Panc1 (cell line): ENCODE measurements around the gene SVIP. TPM values are rescaled to one million over a fixed set of nuclear protein-coding genes. Genes with fewer than 3 reads are reported as not detected.

Source experiments
- ATAC-seq: fragments of 200-7000 bp; cut with Tn5 transposase; 2 replicates; pipeline ENCODE4 v1.9.1; 2020; ENCODE audit warnings: mild to moderate bottlenecking, moderate library complexity
- BruUV-seq: library from RNA; stranded (reverse); fragments of 400-500 nt; replicated peaks from 2 replicates; lab custom pipeline; 2021; lab: Mats Ljungman, UMichigan
- CTCF ChIA-PET: fragments of 300-600 bp; sonication (Branson Sonifier 250); formaldehyde crosslinking; loops from one replicate; lab custom pipeline; 2022; ENCODE audit warnings: antibody characterized with exemption; lab: Charles Lee
- POLR2A ChIA-PET: fragments of 300-600 bp; sonication (Branson Sonifier 250); formaldehyde crosslinking; loops from one replicate; lab custom pipeline; 2022; ENCODE audit warnings: antibody characterized with exemption; lab: Charles Lee
- DNase-seq: peaks from one replicate; pipeline ENCODE4 v3.0.0-alpha.2; 2010; ENCODE audit warnings: low read depth, low spot score
- H3K27ac ChIP-seq: 2 replicates; pipeline ENCODE4 v1.5.1; 2011; ENCODE audit warnings: mild to moderate bottlenecking, low read length, inconsistent platforms
- H3K27me3 ChIP-seq: fragments of 200-500 bp; sonication (Bioruptor generic); 2 replicates; pipeline ENCODE4 v1.6.0; 2014; ENCODE audit warnings: low read length, inconsistent platforms; ENCODE audit not compliant: control insufficient read depth, insufficient read depth
- H3K36me3 ChIP-seq: fragments of 200-500 bp; sonication (Bioruptor generic); 2 replicates; pipeline ENCODE4 v1.5.1; 2014; ENCODE audit warnings: inconsistent platforms, mild to moderate bottlenecking, low read length, moderate library complexity; ENCODE audit not compliant: control insufficient read depth, insufficient read depth
- H3K4me1 ChIP-seq: 2 replicates; pipeline ENCODE4 v1.5.1; 2011; ENCODE audit warnings: inconsistent platforms, mild to moderate bottlenecking, low read length, moderate library complexity; ENCODE audit not compliant: control insufficient read depth, insufficient read depth
- H3K4me3 ChIP-seq, 2 experiments: 2 replicates each; pipeline ENCODE4 v1.5.1; 2011 to 2012; ENCODE audit warnings: low read depth in 2 of 2, low read length in 2 of 2, mild to moderate bottlenecking in 2 of 2, inconsistent platforms in 1 of 2, moderate library complexity in 1 of 2
- H3K9me3 ChIP-seq: fragments of 200-500 bp; sonication (Bioruptor generic); 2 replicates; pipeline ENCODE4 v1.5.1; 2014; ENCODE audit warnings: low read depth, mild to moderate bottlenecking, inconsistent platforms, low read length, moderate library complexity; ENCODE audit not compliant: control insufficient read depth, insufficient read depth
- POLR2AphosphoS5 ChIP-seq: IDR thresholded peaks from 2 replicates; pipeline ENCODE4 v1.6.1; 2012; ENCODE audit warnings: mild to moderate bottlenecking, low read depth, low read length, moderate library complexity
- REST ChIP-seq, 2 experiments: IDR thresholded peaks; 2 replicates each; pipeline ENCODE4 v1.6.1; 2011 to 2012; ENCODE audit warnings: low read depth in 2 of 2, control low read depth in 1 of 2, low read length in 1 of 2, mild to moderate bottlenecking in 1 of 2, moderate library complexity in 1 of 2; ENCODE audit not compliant: insufficient read depth in 1 of 2
- SIN3A ChIP-seq: IDR thresholded peaks from 2 replicates; pipeline ENCODE4 v1.6.1; 2012; ENCODE audit warnings: low read depth, mild to moderate bottlenecking, low read length, moderate library complexity, borderline replicate concordance; ENCODE audit not compliant: insufficient read depth
- TCF7L2 ChIP-seq: IDR thresholded peaks from 2 replicates; pipeline ENCODE4 v1.6.1; 2011; ENCODE audit warnings: mild to moderate bottlenecking, low read depth, low read length, inconsistent platforms
- in situ Hi-C: cut with HindIII; loops from 2 replicates; pipeline ENCODE4 v1.10.0; 2016; ENCODE audit warnings: low sequenced_read_pairs, low pct_unique_long_range_greater_than_20kb
- intact Hi-C: fragments of 100-400 bp; cut with micrococcal nuclease; formaldehyde crosslinking; loops from one replicate; pipeline ENCODE4 v1.10.0; 2022; ENCODE audit not compliant: unreplicated experiment
- total RNA-seq: library from RNA; stranded (reverse); gene quantifications from one replicate; pipeline ENCODE4 v1.2.1, GENCODE V29; 2021; ENCODE audit not compliant: unreplicated experiment
- TF ChIP-seq, protein P1 (sequence below): fragments of 450-650 bp; IDR thresholded peaks from 2 replicates; pipeline ENCODE4 v1.5.1; 2017; ENCODE audit warnings: mild to moderate bottlenecking

SVIP gene
- total RNA-seq, 1 experiment from 2014 or later = 13.4 TPM

- BruUV-seq = no TSS peak
- ChIA-PET CTCF (no interaction called here), POLR2A (no interaction called here)
- Histone ChIP-seq H3K4me3 (no peak overlapping the region), H3K36me3 (no peaks in the 10 kb centered on the region), H3K27ac (no peak overlapping the region), H3K27me3 (no peaks in the 10 kb centered on the region), H3K9me3 (no peaks in the 10 kb centered on the region), H3K4me1 (no peaks in the 10 kb centered on the region)
- DNase-seq (no peak), ATAC-seq (no peak)
- TF ChIP-seq SIN3A = no peak
- no peak for TF ChIP-seq POLR2AphosphoS5
- no peak for TF ChIP-seq REST (IDR thresholded peaks at IDR 0.05; ENCODE audit: insufficient read depth in 1 of 2, low read depth in 2 of 2, low read length in 1 of 2)
- TF ChIP-seq, protein P1, sequence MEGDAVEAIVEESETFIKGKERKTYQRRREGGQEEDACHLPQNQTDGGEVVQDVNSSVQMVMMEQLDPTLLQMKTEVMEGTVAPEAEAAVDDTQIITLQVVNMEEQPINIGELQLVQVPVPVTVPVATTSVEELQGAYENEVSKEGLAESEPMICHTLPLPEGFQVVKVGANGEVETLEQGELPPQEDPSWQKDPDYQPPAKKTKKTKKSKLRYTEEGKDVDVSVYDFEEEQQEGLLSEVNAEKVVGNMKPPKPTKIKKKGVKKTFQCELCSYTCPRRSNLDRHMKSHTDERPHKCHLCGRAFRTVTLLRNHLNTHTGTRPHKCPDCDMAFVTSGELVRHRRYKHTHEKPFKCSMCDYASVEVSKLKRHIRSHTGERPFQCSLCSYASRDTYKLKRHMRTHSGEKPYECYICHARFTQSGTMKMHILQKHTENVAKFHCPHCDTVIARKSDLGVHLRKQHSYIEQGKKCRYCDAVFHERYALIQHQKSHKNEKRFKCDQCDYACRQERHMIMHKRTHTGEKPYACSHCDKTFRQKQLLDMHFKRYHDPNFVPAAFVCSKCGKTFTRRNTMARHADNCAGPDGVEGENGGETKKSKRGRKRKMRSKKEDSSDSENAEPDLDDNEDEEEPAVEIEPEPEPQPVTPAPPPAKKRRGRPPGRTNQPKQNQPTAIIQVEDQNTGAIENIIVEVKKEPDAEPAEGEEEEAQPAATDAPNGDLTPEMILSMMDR = no peak
- TF ChIP-seq TCF7L2 = no peak
- intact Hi-C loops = no loop called here
- in situ Hi-C loops = no loop called here
Measured at GRCh38 chr11:22869325-22869724, 39.7 kb upstream of the SVIP start.

GRCh38 chr11:22860241-22860640, 30.6 kb upstream of the SVIP start, which contains the start of gene CCDC179:
TSS of gene CCDC179 (minus strand) at chr11:22860474. CDS start at chr11:22860421, 53 bp downstream.
- intact Hi-C loops (no loop called here), in situ Hi-C loops (no loop called here)
- no TSS peak for BruUV-seq
- Histone ChIP-seq H3K36me3 (no peaks in the 10 kb centered on the region), H3K4me3 (no peak within 1 kb of the TSS), H3K9me3 (no peaks in the 10 kb centered on the region), H3K27me3 (no peaks in the 10 kb centered on the region), H3K27ac (no peak within 1 kb of the TSS), H3K4me1 (no peaks in the 10 kb centered on the region)
- ATAC-seq (no peak), DNase-seq (no peak)
- POLR2A ChIA-PET = no interaction called here
- CTCF ChIA-PET = no interaction called here
- TF ChIP-seq POLR2AphosphoS5 (no peak), SIN3A (no peak), REST (IDR thresholded peaks at IDR 0.05; ENCODE audit: insufficient read depth in 1 of 2, low read depth in 2 of 2, low read length in 1 of 2) (no peak), TCF7L2 (no peak)
- TF ChIP-seq, protein P1 = no peak
